SU-DHL-6 (cell line): ENCODE data around the gene RBFOX1.

ENCODE experiments used
- CTCF ChIP-seq: fragments of 200-600 bp; sonication (generic); IDR thresholded peaks from one replicate; pipeline ENCODE4 v1.5.1; 2017; ENCODE audit warnings: antibody characterized with exemption, mild to moderate bottlenecking, low read length, moderate library complexity; ENCODE audit not compliant: insufficient read depth, poor library complexity, severe bottlenecking
- EZH2phosphoT487 ChIP-seq: fragments of 200-600 bp; sonication (generic), shearing (Covaris generic); conservative IDR thresholded peaks from 2 replicates; pipeline ENCODE4 v1.6.1; 2018; ENCODE audit warnings: mild to moderate bottlenecking, antibody characterized with exemption, low read length, moderate library complexity, mixed read lengths

GRCh38 chr16:7504844-7505243, 172.2 kb downstream of the RBFOX1 start:
- no peak for TF ChIP-seq CTCF
- no peak for TF ChIP-seq EZH2phosphoT487
